Activated CD8-positive, alpha-beta T cell treated with anti-CD3 and anti-CD28 coated beads for 36 hours (primary cell): ENCODE results near the gene ARHGAP22. TPM values are rescaled to one million over a fixed set of nuclear protein-coding genes. Genes with fewer than 3 reads are reported as not detected.

Source experiments
- ATAC-seq: fragments of 200-7000 bp; cut with Tn5 transposase; one replicate; pipeline ENCODE4 v1.10.0; 2021; ENCODE audit warnings: mild to moderate bottlenecking, moderate library complexity
- CTCF ChIA-PET: fragments of 350-600 bp; sonication (Branson Sonifier 250); formaldehyde crosslinking; loops from one replicate; lab custom pipeline; 2021; ENCODE audit warnings: antibody characterized with exemption; lab: Charles Lee
- POLR2A ChIA-PET: fragments of 350-600 bp; sonication (Branson Sonifier 250); formaldehyde crosslinking; loops from one replicate; lab custom pipeline; 2021; ENCODE audit warnings: antibody characterized with exemption; lab: Charles Lee
- DNase-seq: peaks from one replicate; pipeline ENCODE4 v3.0.0-alpha.2; 2020
- H3K27ac Mint-ChIP-seq: one replicate; pipeline ENCODE4 v1.8.0; 2021; ENCODE audit warnings: mild to moderate bottlenecking, mixed read lengths
- H3K27me3 Mint-ChIP-seq: one replicate; pipeline ENCODE4 v1.8.0; 2021; ENCODE audit warnings: mixed read lengths
- H3K36me3 Mint-ChIP-seq: one replicate; pipeline ENCODE4 v1.8.0; 2021; ENCODE audit warnings: low read depth, mixed read lengths
- H3K4me1 Mint-ChIP-seq: one replicate; pipeline ENCODE4 v1.8.0; 2021; ENCODE audit warnings: low read depth, mixed read lengths
- H3K4me3 Mint-ChIP-seq: one replicate; pipeline ENCODE4 v1.8.0; 2021; ENCODE audit warnings: mild to moderate bottlenecking, moderate library complexity, mixed read lengths
- H3K9me3 Mint-ChIP-seq: one replicate; pipeline ENCODE4 v1.8.0; 2021; ENCODE audit warnings: mixed read lengths
- CTCF ChIP-seq: fragments of 200-600 bp; IDR thresholded peaks from one replicate; pipeline ENCODE4 v1.8.0; 2022; ENCODE audit warnings: antibody characterized with exemption, mild to moderate bottlenecking
- intact Hi-C: fragments of 100-400 bp; cut with micrococcal nuclease; formaldehyde crosslinking; loops from one replicate; pipeline ENCODE4 v1.10.0; 2022
- total RNA-seq, 2 experiments: library from RNA; stranded (reverse); gene quantifications; one replicate each; pipeline ENCODE4 v1.2.3, GENCODE V29; 2021

The ARHGAP22 gene
- total RNA-seq, 2 experiments from 2014 or later, result not detected

DNA sequence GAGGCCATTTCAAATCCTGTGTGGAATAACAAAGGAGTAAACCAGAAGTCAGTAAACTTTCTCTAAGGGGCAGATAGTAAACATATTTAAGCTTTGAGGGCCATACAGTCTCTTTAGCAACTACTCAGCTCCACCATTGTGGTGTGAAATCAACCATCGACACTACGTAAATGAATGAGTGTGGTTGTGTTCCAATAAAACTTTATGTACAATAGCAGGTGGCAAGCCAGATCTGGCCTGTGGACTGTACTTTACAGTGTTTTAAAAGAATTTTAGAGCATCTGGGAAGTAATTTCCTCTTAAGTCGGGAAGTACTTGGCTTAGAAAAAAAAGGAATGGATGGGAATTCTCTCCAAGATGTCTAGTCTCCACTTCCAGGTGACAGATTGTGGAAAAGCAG lies 71.3 kb downstream of the ARHGAP22 start:
- no peak for DNase-seq
- no peak overlapping the region for H3K27ac Mint-ChIP-seq
- TF ChIP-seq CTCF, result no peak
- H3K4me3 Mint-ChIP-seq, result no peak overlapping the region
- ChIA-PET CTCF (interaction anchor here (0.9 kb wide), 1 partner anchor 123 kb away, joined by 3 read pairs; no protein-coding TSS in a partner anchor), POLR2A (interaction anchor here (0.6 kb wide), 1 partner anchor 10 kb away, joined by 3 read pairs; no protein-coding TSS in a partner anchor)
- peaks cover 2% of the 10 kb centered on the region for H3K27me3 Mint-ChIP-seq
- no peak for ATAC-seq
- H3K9me3 Mint-ChIP-seq, result no peaks in the 10 kb centered on the region
- intact Hi-C loops, result no loop called here
- no peaks in the 10 kb centered on the region for H3K36me3 Mint-ChIP-seq
- no peaks in the 10 kb centered on the region for H3K4me1 Mint-ChIP-seq

- POLR2A ChIA-PET, result no interaction called here
These were observed 73.4 kb downstream of the ARHGAP22 start for GRCh38 chr10:48531486-48531885.

GRCh38 chr10:48529331-48529730 lies 75.5 kb downstream of the ARHGAP22 start:
- no peaks in the 10 kb centered on the region for H3K36me3 Mint-ChIP-seq

More at GRCh38 chr10:48531486-48531885, 73.4 kb downstream of the ARHGAP22 start:
- H3K36me3 Mint-ChIP-seq, result no peaks in the 10 kb centered on the region
- ATAC-seq, result no peak
- CTCF ChIA-PET, result interaction anchor here (0.8 to 1.0 kb wide), 3 partner anchors 40 to 168 kb away, joined by 3 read pairs; no protein-coding TSS in a partner anchor
- intact Hi-C loops, result no loop called here
- DNase-seq, result no peak
- no peaks in the 10 kb centered on the region for H3K9me3 Mint-ChIP-seq
- H3K4me1 Mint-ChIP-seq, result no peaks in the 10 kb centered on the region
- TF ChIP-seq CTCF, result no peak
- no peak overlapping the region for H3K4me3 Mint-ChIP-seq
- H3K27ac Mint-ChIP-seq, result no peak overlapping the region
- H3K27me3 Mint-ChIP-seq, result peaks cover 7% of the 10 kb centered on the region

DNA sequence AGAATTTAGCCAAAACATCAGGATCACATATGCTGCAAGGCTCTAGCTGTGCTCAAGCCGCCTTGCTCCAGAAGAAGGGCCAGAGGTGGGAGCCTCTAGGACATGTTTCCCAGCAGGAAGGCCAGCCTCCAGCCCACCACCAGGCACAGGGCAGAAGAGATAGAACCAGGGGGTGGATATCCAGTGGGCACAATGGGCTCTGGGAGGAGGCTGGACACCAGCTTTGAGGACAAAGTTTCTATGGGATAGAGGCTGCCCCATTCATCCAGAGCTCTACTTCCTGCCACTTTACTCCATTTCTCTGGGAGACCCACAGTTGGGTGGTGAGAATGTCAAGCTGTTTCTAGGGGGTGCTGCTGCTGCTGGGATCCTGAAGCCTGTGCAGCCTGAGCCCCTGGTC lies 77.1 kb downstream of the ARHGAP22 start:
- CTCF ChIA-PET, result interaction anchor here (1.2 kb wide), 1 partner anchor 128 kb away, joined by 3 read pairs; no protein-coding TSS in a partner anchor
- POLR2A ChIA-PET, result no interaction called here

More at GRCh38 chr10:48529331-48529730, 75.5 kb downstream of the ARHGAP22 start:
- ATAC-seq, result no peak
- Mint-ChIP-seq H3K4me1 (no peaks in the 10 kb centered on the region), H3K27ac (no peak overlapping the region), H3K9me3 (no peaks in the 10 kb centered on the region), H3K4me3 (no peak overlapping the region), H3K27me3 (peaks cover 19% of the 10 kb centered on the region)
- no peak for DNase-seq
- intact Hi-C loops, result no loop called here
- CTCF ChIA-PET, result no interaction called here
- POLR2A ChIA-PET, result no interaction called here
- no peak for TF ChIP-seq CTCF

More for the DNA sequence above, 77.1 kb downstream of the ARHGAP22 start:
- intact Hi-C loops, result no loop called here
- H3K9me3 Mint-ChIP-seq, result no peaks in the 10 kb centered on the region
- H3K27me3 Mint-ChIP-seq, result peaks cover 24% of the 10 kb centered on the region
- no peak for TF ChIP-seq CTCF
- no peaks in the 10 kb centered on the region for H3K4me1 Mint-ChIP-seq
- no peak overlapping the region for H3K27ac Mint-ChIP-seq
- DNase-seq, result no peak
- no peaks in the 10 kb centered on the region for H3K36me3 Mint-ChIP-seq
- H3K4me3 Mint-ChIP-seq, result no peak overlapping the region
- no peak for ATAC-seq
